Immature natural killer cell (primary cell): ENCODE results near the gene TRAM2. TPM values are rescaled to one million over a fixed set of nuclear protein-coding genes. Genes with fewer than 3 reads are reported as not detected.

Source experiments
- DNase-seq, 3 donors: peaks; one replicate each; pipeline ENCODE4 v3.0.0; 2022; ENCODE audit warnings: mixed read lengths in 1 of 3
- H3K27ac Mint-ChIP-seq, 6 donors: one replicate each; pipeline ENCODE4 v1.8.0; 2020; ENCODE audit warnings: mixed read lengths in 6 of 6, mild to moderate bottlenecking in 5 of 6, inconsistent platforms in 4 of 6, moderate library complexity in 3 of 6
- H3K27me3 Mint-ChIP-seq, 3 donors: one replicate each; pipeline ENCODE4 v1.8.0; 2020 to 2021; ENCODE audit warnings: low read depth in 3 of 3, mild to moderate bottlenecking in 3 of 3, mixed read lengths in 3 of 3, moderate library complexity in 3 of 3, inconsistent platforms in 1 of 3
- H3K36me3 Mint-ChIP-seq, 3 donors: one replicate each; pipeline ENCODE4 v1.8.0; 2020; ENCODE audit warnings: mixed read lengths in 3 of 3, inconsistent platforms in 2 of 3, mild to moderate bottlenecking in 2 of 3
- H3K4me1 Mint-ChIP-seq, 2 donors: one replicate each; pipeline ENCODE4 v1.8.0; 2020; ENCODE audit warnings: inconsistent platforms in 2 of 2, mild to moderate bottlenecking in 2 of 2, mixed read lengths in 2 of 2, moderate library complexity in 1 of 2
- H3K4me3 Mint-ChIP-seq, 5 donors: one replicate each; pipeline ENCODE4 v1.8.0; 2020; ENCODE audit warnings: mild to moderate bottlenecking in 5 of 5, mixed read lengths in 5 of 5, inconsistent platforms in 3 of 5, moderate library complexity in 3 of 5
- H3K9me3 Mint-ChIP-seq, 6 donors: one replicate each; pipeline ENCODE4 v1.8.0; 2020; ENCODE audit warnings: mild to moderate bottlenecking in 6 of 6, mixed read lengths in 6 of 6, inconsistent platforms in 4 of 6, moderate library complexity in 3 of 6
- polyA plus RNA-seq, 3 donors: library from polyadenylated mRNA; unstranded; fragments of 300-500 nt; fragmentation: Illumina TruSeq; gene quantifications; one replicate each; pipeline ENCODE4 v1.2.3, GENCODE V29; 2021

The TRAM2 gene
- polyA plus RNA-seq, 3 donors from 2014 or later = 1.7 to 7.0 (median 4.4) TPM

- H3K4me3 Mint-ChIP-seq = no peak overlapping the region
- H3K27ac Mint-ChIP-seq = no peak overlapping the region
- peaks cover 0 to 2% of the 10 kb centered on the region in 2 donors for H3K4me1 Mint-ChIP-seq
Observed at GRCh38 chr6:52587001-52587400, 10.1 kb upstream of the TRAM2 start.

GRCh38 chr6:52584203-52584602 lies 7.3 kb upstream of the TRAM2 start:
- peaks cover 1 to 2% (median 2%) of the 10 kb centered on the region in 3 donors for H3K27me3 Mint-ChIP-seq
- H3K36me3 Mint-ChIP-seq = peaks cover 3 to 25% (median 16%) of the 10 kb centered on the region in 3 donors
- peaks cover 0 to 2% of the 10 kb centered on the region in 2 donors for H3K4me1 Mint-ChIP-seq
- DNase-seq = no peak
- no peak overlapping the region for H3K4me3 Mint-ChIP-seq
- no peaks in the 10 kb centered on the region for H3K9me3 Mint-ChIP-seq
- no peak overlapping the region for H3K27ac Mint-ChIP-seq

More at GRCh38 chr6:52587001-52587400, 10.1 kb upstream of the TRAM2 start:
- no peak for DNase-seq
- peaks cover 0 to 2% (median 0%) of the 10 kb centered on the region in 3 donors for H3K27me3 Mint-ChIP-seq
- no peaks in the 10 kb centered on the region for H3K9me3 Mint-ChIP-seq
- peaks cover 3 to 17% (median 9%) of the 10 kb centered on the region in 3 donors for H3K36me3 Mint-ChIP-seq

GRCh38 chr6:52582996-52583395 lies 6.1 kb upstream of the TRAM2 start:
- Mint-ChIP-seq H3K27me3 (peaks cover 0 to 5% (median 2%) of the 10 kb centered on the region in 3 donors), H3K9me3 (no peaks in the 10 kb centered on the region), H3K4me3 (no peak overlapping the region), H3K27ac (no peak overlapping the region), H3K36me3 (peaks cover 3 to 20% (median 16%) of the 10 kb centered on the region in 3 donors), H3K4me1 (peaks cover 3 to 5% of the 10 kb centered on the region in 2 donors)
- DNase-seq = no peak

- H3K27ac Mint-ChIP-seq = no peak overlapping the region
- peaks cover 2 to 8% (median 3%) of the 10 kb centered on the region in 3 donors for H3K27me3 Mint-ChIP-seq
- peaks cover 3 to 20% (median 16%) of the 10 kb centered on the region in 3 donors for H3K36me3 Mint-ChIP-seq
- H3K9me3 Mint-ChIP-seq = no peaks in the 10 kb centered on the region
- DNase-seq = no peak
- H3K4me3 Mint-ChIP-seq = no peak overlapping the region
- H3K4me1 Mint-ChIP-seq = peaks cover 5 to 9% of the 10 kb centered on the region in 2 donors
Observed at GRCh38 chr6:52582446-52582845, 5.6 kb upstream of the TRAM2 start.

- Mint-ChIP-seq H3K4me3 (no peak overlapping the region), H3K27me3 (peaks cover 6 to 19% (median 8%) of the 10 kb centered on the region in 3 donors), H3K4me1 (peaks cover 14 to 18% of the 10 kb centered on the region in 2 donors), H3K9me3 (no peaks in the 10 kb centered on the region), H3K36me3 (peaks cover 3 to 16% (median 15%) of the 10 kb centered on the region in 3 donors), H3K27ac (peak overlapping the region in 1 of 6 donors; percentile 42)
- DNase-seq = no peak
Observed at GRCh38 chr6:52580905-52581304, 4.0 kb upstream of the TRAM2 start.

- H3K4me1 Mint-ChIP-seq = peaks cover 31 to 35% of the 10 kb centered on the region in 2 donors
- no peaks in the 10 kb centered on the region for H3K9me3 Mint-ChIP-seq
- peaks cover 12 to 29% (median 13%) of the 10 kb centered on the region in 3 donors for H3K27me3 Mint-ChIP-seq
- peak overlapping the region in 3 of 5 donors; percentile 2 to 80 (median 41) for H3K4me3 Mint-ChIP-seq
- DNase-seq = no peak
- peak overlapping the region in 5 of 6 donors; percentile 10 to 80 (median 48) for H3K27ac Mint-ChIP-seq
- H3K36me3 Mint-ChIP-seq = peaks cover 3 to 16% (median 15%) of the 10 kb centered on the region in 3 donors
Observed at GRCh38 chr6:52579006-52579660, 2.3 kb upstream of the TRAM2 start.

- peaks cover 43 to 48% of the 10 kb centered on the region in 2 donors for H3K4me1 Mint-ChIP-seq
Observed at GRCh38 chr6:52577778-52578463, 1.1 kb upstream of the TRAM2 start.

GRCh38 chr6:52576392-52577021 lies 353 bp downstream of the TRAM2 start:
- H3K27ac Mint-ChIP-seq = peak overlapping the region; percentile 40 to 96 (median 94)
- peaks cover 55 to 60% of the 10 kb centered on the region in 2 donors for H3K4me1 Mint-ChIP-seq
- no peaks in the 10 kb centered on the region for H3K9me3 Mint-ChIP-seq
- H3K4me3 Mint-ChIP-seq = peak overlapping the region; percentile 83 to 95 (median 89)
- peak in 2 of 3 donors; percentile 68 to 75 for DNase-seq
- peaks cover 12 to 29% (median 13%) of the 10 kb centered on the region in 3 donors for H3K27me3 Mint-ChIP-seq
- peaks cover 0 to 8% (median 7%) of the 10 kb centered on the region in 3 donors for H3K36me3 Mint-ChIP-seq

More at GRCh38 chr6:52577778-52578463, 1.1 kb upstream of the TRAM2 start:
- Mint-ChIP-seq H3K36me3 (peaks cover 3 to 16% (median 15%) of the 10 kb centered on the region in 3 donors), H3K9me3 (no peaks in the 10 kb centered on the region), H3K27ac (peak overlapping the region; percentile 76 to 90 (median 84)), H3K4me3 (peak overlapping the region; percentile 80 to 87 (median 83)), H3K27me3 (peaks cover 12 to 29% (median 13%) of the 10 kb centered on the region in 3 donors)
- no peak for DNase-seq

GRCh38 chr6:52576054-52576391 lies 837 bp downstream of the TRAM2 start:
- Mint-ChIP-seq H3K4me1 (peaks cover 58 to 64% of the 10 kb centered on the region in 2 donors), H3K27me3 (peaks cover 11 to 27% (median 12%) of the 10 kb centered on the region in 3 donors), H3K36me3 (peaks cover 0 to 4% (median 4%) of the 10 kb centered on the region in 3 donors), H3K27ac (peak overlapping the region; percentile 89 to 96 (median 95)), H3K4me3 (peak overlapping the region; percentile 83 to 95 (median 89)), H3K9me3 (no peaks in the 10 kb centered on the region)
- no peak for DNase-seq

- Mint-ChIP-seq H3K27me3 (peaks cover 11 to 27% (median 12%) of the 10 kb centered on the region in 3 donors), H3K4me3 (peak overlapping the region; percentile 83 to 95 (median 89)), H3K36me3 (peaks cover 0 to 3% (median 3%) of the 10 kb centered on the region in 3 donors), H3K27ac (peak overlapping the region; percentile 89 to 96 (median 95)), H3K4me1 (peaks cover 58 to 65% of the 10 kb centered on the region in 2 donors), H3K9me3 (no peaks in the 10 kb centered on the region)
- no peak for DNase-seq
Observed at GRCh38 chr6:52575502-52575892, 1.4 kb downstream of the TRAM2 start.

GRCh38 chr6:52574709-52575501 lies 2.0 kb downstream of the TRAM2 start:
- Mint-ChIP-seq H3K36me3 (peaks cover 0 to 3% (median 3%) of the 10 kb centered on the region in 3 donors), H3K4me3 (peak overlapping the region; percentile 83 to 95 (median 89)), H3K4me1 (peaks cover 59 to 67% of the 10 kb centered on the region in 2 donors), H3K9me3 (no peaks in the 10 kb centered on the region), H3K27ac (peak overlapping the region; percentile 89 to 96 (median 95)), H3K27me3 (peaks cover 11 to 27% (median 12%) of the 10 kb centered on the region in 3 donors)
- peak; percentile 78 to 81 (median 79) for DNase-seq

- Mint-ChIP-seq H3K4me1 (peaks cover 67 to 73% of the 10 kb centered on the region in 2 donors), H3K27me3 (peaks cover 11 to 24% (median 12%) of the 10 kb centered on the region in 3 donors), H3K27ac (peak overlapping the region; percentile 49 to 96 (median 92))
Observed at GRCh38 chr6:52573295-52573694, 3.6 kb downstream of the TRAM2 start.

GRCh38 chr6:52572536-52572935 lies 4.3 kb downstream of the TRAM2 start:
- Mint-ChIP-seq H3K36me3 (no peaks in the 10 kb centered on the region), H3K27ac (peak overlapping the region in 3 of 6 donors; percentile 24 to 89 (median 83)), H3K4me3 (no peak overlapping the region), H3K9me3 (no peaks in the 10 kb centered on the region), H3K4me1 (peaks cover 67 to 72% of the 10 kb centered on the region in 2 donors), H3K27me3 (peaks cover 10 to 21% (median 11%) of the 10 kb centered on the region in 3 donors)
- no peak for DNase-seq

More at GRCh38 chr6:52573295-52573694, 3.6 kb downstream of the TRAM2 start:
- H3K4me3 Mint-ChIP-seq = peak overlapping the region in 2 of 5 donors; percentile 19 to 40
- no peaks in the 10 kb centered on the region for H3K36me3 Mint-ChIP-seq
- DNase-seq = no peak
- no peaks in the 10 kb centered on the region for H3K9me3 Mint-ChIP-seq
